T-cell (primary cell): ENCODE measurements around the gene FAM184A. TPM values are rescaled to one million over a fixed set of nuclear protein-coding genes. Genes with fewer than 3 reads are reported as not detected.

Source experiments
- ATAC-seq, 4 experiments: fragments of 200-7000 bp in 3 of 4; fragments of 150-1000 bp in 1 of 4; cut with Tn5 transposase; replicated peaks in 1 of 4; 1 replicate in 3 of 4; 2 replicates in 1 of 4; pipeline ENCODE4 v1.10.0; 2021; ENCODE audit warnings: moderate library complexity in 3 of 4, mild to moderate bottlenecking in 2 of 4, moderate number of reproducible peaks in 1 of 4
- CTCF ChIA-PET, 2 donors: fragments of 300-600 bp; sonication (Branson Sonifier 250); formaldehyde crosslinking; loops; one replicate each; lab custom pipeline; 2022; ENCODE audit warnings: antibody characterized with exemption in 2 of 2; lab: Charles Lee
- POLR2A ChIA-PET, 2 donors: fragments of 300-600 bp; sonication (Branson Sonifier 250); formaldehyde crosslinking; loops; one replicate each; lab custom pipeline; 2022; ENCODE audit warnings: antibody characterized with exemption in 2 of 2; lab: Charles Lee
- DNase-seq, 35 experiments: peaks; one replicate each; pipeline versions ENCODE4 v3.0.0 to v3.0.0-alpha.2; 2013 to 2023
- H3K27ac ChIP-seq: one replicate; pipeline ENCODE4 v1.5.1; 2013; ENCODE audit warnings: low read length
- H3K27me3 ChIP-seq, 2 experiments: replicated peaks in 1 of 2; 1 replicate in 1 of 2; 2 replicates in 1 of 2; pipeline versions ENCODE4 v1.6.1 to v1.7.0; 2013; ENCODE audit warnings: low read length in 1 of 2, mixed read lengths in 1 of 2; ENCODE audit not compliant: control insufficient read depth in 2 of 2, insufficient read depth in 2 of 2; ENCODE audit errors: extremely low read depth in 1 of 2
- H3K36me3 ChIP-seq, 2 donors: 1 replicate in 1 of 2; 2 replicates in 1 of 2; pipeline versions ENCODE4 v1.6.1 to v1.7.0; 2013; ENCODE audit warnings: low read length in 1 of 2; ENCODE audit not compliant: control insufficient read depth in 2 of 2, insufficient read depth in 1 of 2; ENCODE audit errors: extremely low read depth in 1 of 2
- H3K4me1 ChIP-seq, 2 experiments: 1 replicate in 1 of 2; 2 replicates in 1 of 2; pipeline versions ENCODE4 v1.6.1 to v1.7.0; 2013; ENCODE audit warnings: low read length in 2 of 2, mixed read lengths in 1 of 2; ENCODE audit not compliant: insufficient read depth in 2 of 2, control insufficient read depth in 1 of 2; ENCODE audit errors: extremely low read depth in 1 of 2
- H3K4me3 ChIP-seq, 2 donors: 1 replicate in 1 of 2; 2 replicates in 1 of 2; pipeline versions ENCODE4 v1.5.1 to v1.7.0; 2013; ENCODE audit warnings: mild to moderate bottlenecking in 2 of 2, low read length in 1 of 2, moderate library complexity in 1 of 2; ENCODE audit not compliant: control insufficient read depth in 1 of 2; ENCODE audit errors: extremely low read depth in 1 of 2
- H3K9me3 ChIP-seq: 2 replicates; pipeline ENCODE4 v1.7.0; 2013
- H3K27ac Mint-ChIP-seq, 2 donors: one replicate each; pipeline ENCODE4 v1.8.0; 2020 to 2021; ENCODE audit warnings: mild to moderate bottlenecking in 2 of 2, mixed read lengths in 2 of 2
- H3K27me3 Mint-ChIP-seq, 2 donors: one replicate each; pipeline ENCODE4 v1.8.0; 2021 to 2022; ENCODE audit warnings: mixed read lengths in 2 of 2
- H3K36me3 Mint-ChIP-seq: one replicate; pipeline ENCODE4 v1.8.0; 2021; ENCODE audit warnings: mixed read lengths
- H3K4me1 Mint-ChIP-seq, 3 donors: one replicate each; pipeline ENCODE4 v1.8.0; 2020 to 2022; ENCODE audit warnings: mixed read lengths in 3 of 3, mild to moderate bottlenecking in 1 of 3
- H3K4me3 Mint-ChIP-seq, 3 donors: one replicate each; pipeline ENCODE4 v1.8.0; 2020 to 2022; ENCODE audit warnings: mild to moderate bottlenecking in 3 of 3, mixed read lengths in 3 of 3, moderate library complexity in 3 of 3
- H3K9me3 Mint-ChIP-seq, 3 donors: one replicate each; pipeline ENCODE4 v1.8.0; 2020 to 2022; ENCODE audit warnings: mixed read lengths in 3 of 3
- WGBS: methylation state at CpG from one replicate; pipeline ENCODE4 v1.1.5; 2013; ENCODE audit warnings: missing lambda C conversion rate; ENCODE audit not compliant: insufficient coverage; 5-methylcytosine and 5-hydroxymethylcytosine counted together
- total RNA-seq, 35 experiments: library from RNA in 6 of 35; stranded (reverse) in 6 of 35; fragments of 120-200 nt in 1 of 35; gene quantifications; one replicate each; pipeline versions ENCODE4 v1.2.1 to v1.2.4 and lab custom pipeline; 2013 to 2026

FAM184A gene
- total RNA-seq, 5 donors from 2014 or later (not counting 1 experiment from before 2014, with no cell fraction given) = 3.6 to 6.4 (median 5.1) TPM

GRCh38 chr6:119035459-119035858 is 43.0 kb downstream of the FAM184A start:
- no peak overlapping the region for H3K27ac ChIP-seq
- no peaks in the 10 kb centered on the region for H3K27me3 ChIP-seq
- no peaks in the 10 kb centered on the region for H3K9me3 ChIP-seq
- H3K9me3 Mint-ChIP-seq = no peaks in the 10 kb centered on the region
- ATAC-seq = no peak
- POLR2A ChIA-PET = interaction anchor here in 1 of 2 donors (0.8 kb wide), 1 partner anchor 11 kb away, joined by 3 read pairs; no protein-coding TSS in a partner anchor
- H3K4me1 Mint-ChIP-seq = no peaks in the 10 kb centered on the region
- no peaks in the 10 kb centered on the region for H3K27me3 Mint-ChIP-seq
- no peak overlapping the region for H3K4me3 Mint-ChIP-seq
- no peak for DNase-seq
- WGBS = 100% methylated on average over 2 of the region's 6 CpGs
- no peaks in the 10 kb centered on the region for H3K4me1 ChIP-seq
- CTCF ChIA-PET = interaction anchor here in 1 of 2 donors (0.5 kb wide), 1 partner anchor 94 kb away, joined by 3 read pairs; no protein-coding TSS in a partner anchor
- H3K36me3 ChIP-seq = no peaks in the 10 kb centered on the region
- H3K4me3 ChIP-seq = no peak overlapping the region
- H3K27ac Mint-ChIP-seq = no peak overlapping the region
- H3K36me3 Mint-ChIP-seq = no peaks in the 10 kb centered on the region

GRCh38 chr6:119034827-119035458 is 43.5 kb downstream of the FAM184A start:
- Histone ChIP-seq H3K9me3 (no peaks in the 10 kb centered on the region), H3K4me3 (no peak overlapping the region), H3K27me3 (no peaks in the 10 kb centered on the region), H3K4me1 (no peaks in the 10 kb centered on the region), H3K27ac (no peak overlapping the region), H3K36me3 (no peaks in the 10 kb centered on the region)
- ChIA-PET CTCF (interaction anchor here in 1 of 2 donors (0.5 kb wide), 1 partner anchor 94 kb away, joined by 3 read pairs; no protein-coding TSS in a partner anchor), POLR2A (interaction anchor here in 1 of 2 donors (0.8 kb wide), 1 partner anchor 11 kb away, joined by 3 read pairs; no protein-coding TSS in a partner anchor)
- Mint-ChIP-seq H3K4me3 (no peak overlapping the region), H3K9me3 (no peaks in the 10 kb centered on the region), H3K27me3 (no peaks in the 10 kb centered on the region), H3K27ac (no peak overlapping the region), H3K36me3 (no peaks in the 10 kb centered on the region), H3K4me1 (no peaks in the 10 kb centered on the region)
- DNase-seq (no peak), ATAC-seq (no peak)
- WGBS = no CpG with 5 or more reads among the region's 6 CpGs

GRCh38 chr6:119032428-119032827 is 46.0 kb downstream of the FAM184A start:
- POLR2A ChIA-PET = interaction anchor here in 1 of 2 donors (0.6 kb wide), 1 partner anchor 88 kb away, joined by 5 read pairs; no protein-coding TSS in a partner anchor

GRCh38 chr6:119030759-119031158 is 47.7 kb downstream of the FAM184A start:
- ATAC-seq = no peak
- POLR2A ChIA-PET = no interaction called here

More at GRCh38 chr6:119032428-119032827, 46.0 kb downstream of the FAM184A start:
- H3K4me1 ChIP-seq = no peaks in the 10 kb centered on the region
- H3K27ac Mint-ChIP-seq = no peak overlapping the region
- no peaks in the 10 kb centered on the region for H3K27me3 ChIP-seq
- H3K4me1 Mint-ChIP-seq = no peaks in the 10 kb centered on the region
- no peaks in the 10 kb centered on the region for H3K9me3 Mint-ChIP-seq
- WGBS = no CpG with 5 or more reads among the region's 1 CpG
- no peaks in the 10 kb centered on the region for H3K27me3 Mint-ChIP-seq
- no peaks in the 10 kb centered on the region for H3K9me3 ChIP-seq
- H3K36me3 ChIP-seq = no peaks in the 10 kb centered on the region
- no peak overlapping the region for H3K4me3 Mint-ChIP-seq
- CTCF ChIA-PET = no interaction called here
- DNase-seq = no peak
- no peak overlapping the region for H3K4me3 ChIP-seq
- no peak overlapping the region for H3K27ac ChIP-seq
- H3K36me3 Mint-ChIP-seq = no peaks in the 10 kb centered on the region
- no peak for ATAC-seq

GRCh38 chr6:119028091-119028490 is 50.4 kb downstream of the FAM184A start:
- 88% methylated on average over 1 of the region's 2 CpGs for WGBS
- no peaks in the 10 kb centered on the region for H3K36me3 Mint-ChIP-seq
- no peaks in the 10 kb centered on the region for H3K27me3 ChIP-seq
- ChIA-PET POLR2A (no interaction called here), CTCF (no interaction called here)
- no peaks in the 10 kb centered on the region for H3K4me1 ChIP-seq
- H3K9me3 Mint-ChIP-seq = no peaks in the 10 kb centered on the region
- no peak overlapping the region for H3K27ac ChIP-seq
- no peaks in the 10 kb centered on the region for H3K9me3 ChIP-seq
- ATAC-seq = no peak
- no peak for DNase-seq
- no peaks in the 10 kb centered on the region for H3K36me3 ChIP-seq
- H3K27me3 Mint-ChIP-seq = no peaks in the 10 kb centered on the region
- H3K4me1 Mint-ChIP-seq = no peaks in the 10 kb centered on the region
- H3K27ac Mint-ChIP-seq = no peak overlapping the region
- H3K4me3 Mint-ChIP-seq = no peak overlapping the region
- no peak overlapping the region for H3K4me3 ChIP-seq

More at GRCh38 chr6:119030759-119031158, 47.7 kb downstream of the FAM184A start:
- H3K4me3 Mint-ChIP-seq = no peak overlapping the region
- H3K27ac Mint-ChIP-seq = no peak overlapping the region
- no peaks in the 10 kb centered on the region for H3K27me3 Mint-ChIP-seq
- no peak for DNase-seq
- H3K9me3 ChIP-seq = no peaks in the 10 kb centered on the region
- no peaks in the 10 kb centered on the region for H3K9me3 Mint-ChIP-seq
- H3K36me3 ChIP-seq = no peaks in the 10 kb centered on the region
- no peaks in the 10 kb centered on the region for H3K4me1 ChIP-seq
- no CpG with 5 or more reads among the region's 2 CpGs for WGBS
- CTCF ChIA-PET = interaction anchor here in 1 of 2 donors (1.4 kb wide), 1 partner anchor 43 kb away, joined by 5 read pairs; no protein-coding TSS in a partner anchor
- H3K27me3 ChIP-seq = no peaks in the 10 kb centered on the region
- no peaks in the 10 kb centered on the region for H3K4me1 Mint-ChIP-seq
- H3K4me3 ChIP-seq = no peak overlapping the region
- H3K27ac ChIP-seq = no peak overlapping the region
- H3K36me3 Mint-ChIP-seq = no peaks in the 10 kb centered on the region

GRCh38 chr6:119027465-119027864 is 51.0 kb downstream of the FAM184A start:
- CTCF ChIA-PET = interaction anchor here in 1 of 2 donors (0.6 kb wide), 1 partner anchor 38 kb away, joined by 3 read pairs; no protein-coding TSS in a partner anchor
- POLR2A ChIA-PET = no interaction called here
- H3K36me3 ChIP-seq = no peaks in the 10 kb centered on the region

More at GRCh38 chr6:119027465-119027864, 51.0 kb downstream of the FAM184A start:
- Mint-ChIP-seq H3K9me3 (no peaks in the 10 kb centered on the region), H3K4me1 (no peaks in the 10 kb centered on the region), H3K27me3 (no peaks in the 10 kb centered on the region), H3K4me3 (no peak overlapping the region), H3K36me3 (no peaks in the 10 kb centered on the region), H3K27ac (no peak overlapping the region)
- H3K27me3 ChIP-seq = no peaks in the 10 kb centered on the region
- ATAC-seq = no peak
- WGBS = 92% methylated on average over 2 of the region's 3 CpGs
- no peak overlapping the region for H3K4me3 ChIP-seq
- no peaks in the 10 kb centered on the region for H3K9me3 ChIP-seq
- H3K27ac ChIP-seq = no peak overlapping the region
- no peak for DNase-seq
- H3K4me1 ChIP-seq = no peaks in the 10 kb centered on the region
